ENCODE results near the gene SLC18A2.

- TF ChIP-seq CTCF (IDR thresholded peaks at IDR 0.05) (no peak), REST (IDR thresholded peaks at IDR 0.05; ENCODE audit: insufficient read depth in 1 of 2, low read depth in 2 of 2, low read length in 1 of 2) (no peak), POLR2AphosphoS5 (IDR thresholded peaks at IDR 0.05; ENCODE audit: low read depth, low read length) (no peak)
These were observed 53.2 kb downstream of the SLC18A2 start for GRCh38 chr10:117294039-117294645.
